HepG2 (cell line): ENCODE results near the gene PSMD4. TPM values are rescaled to one million over a fixed set of nuclear protein-coding genes. Genes with fewer than 3 reads are reported as not detected.
"Not testable (repeated sequence)": the region's sequence is repeated elsewhere in the genome, so short reads cannot be mapped to it uniquely, and the experiment has no call there.

ENCODE experiments used
- ATAC-seq: fragments of 200-7000 bp; cut with Tn5 transposase; 3 replicates; pipeline ENCODE4 v1.9.1; 2020; ENCODE audit warnings: mild to moderate bottlenecking, moderate library complexity
- BruUV-seq: library from RNA; stranded (reverse); fragments of 400-500 nt; replicated peaks from 2 replicates; lab custom pipeline; 2021; lab: Mats Ljungman, UMichigan
- CTCF ChIA-PET: fragments of 300-600 bp; formaldehyde crosslinking; extraction: SDS; loops from one replicate; lab custom pipeline; 2021; ENCODE audit warnings: low total read pairs, inconsistent platforms, low intra/inter-chr PET ratio; lab: Yijun Ruan, JAX
- POLR2A ChIA-PET: fragments of 350-600 bp; sonication (Branson Sonifier 250); formaldehyde crosslinking; loops from one replicate; lab custom pipeline; 2020; ENCODE audit warnings: antibody characterized with exemption, inconsistent platforms; lab: Yijun Ruan, JAX
- DNase-seq: peaks from one replicate; pipeline ENCODE4 v3.0.0-alpha.2; 2015; ENCODE audit warnings: low spot score
- FAIRE-seq: peaks from 3 replicates; lab custom pipeline; 2011; peaks lifted over from hg19 to GRCh38; lab: Jason Lieb, UNC
- H2AFZ ChIP-seq: one replicate; pipeline ENCODE4 v1.6.1; 2011; ENCODE audit warnings: low read length, inconsistent platforms
- H3K27ac ChIP-seq: fragments of 300-600 bp; 3 replicates; pipeline ENCODE4 v1.8.0; 2011; ENCODE audit warnings: mixed run types, mild to moderate bottlenecking, mixed read lengths, low read length, inconsistent platforms; ENCODE audit not compliant: insufficient read depth; ENCODE audit errors: extremely low read length
- H3K27me3 ChIP-seq, 2 experiments: fragments of 200-600 bp in 1 of 2; 2 replicates in 1 of 2; 3 replicates in 1 of 2; pipeline versions ENCODE4 v1.6.0 to v1.8.0; 2011; ENCODE audit warnings: low read length in 2 of 2, mild to moderate bottlenecking in 2 of 2, moderate library complexity in 2 of 2, inconsistent platforms in 1 of 2; ENCODE audit not compliant: insufficient read depth in 2 of 2, control insufficient read depth in 1 of 2
- H3K36me3 ChIP-seq, 2 experiments: fragments of 200-600 bp in 1 of 2; replicated peaks in 1 of 2; 2 replicates in 1 of 2; 3 replicates in 1 of 2; pipeline versions ENCODE4 v1.5.1 to v1.8.0; 2011; ENCODE audit warnings: low read length in 2 of 2, inconsistent platforms in 1 of 2; ENCODE audit not compliant: insufficient read depth in 2 of 2, control insufficient read depth in 1 of 2
- H3K4me1 ChIP-seq: 2 replicates; pipeline ENCODE4 v1.5.1; 2012; ENCODE audit warnings: low read length, inconsistent platforms; ENCODE audit not compliant: insufficient read depth
- H3K4me2 ChIP-seq: 2 replicates; pipeline ENCODE4 v1.6.0; 2011; ENCODE audit warnings: low read depth, low read length, inconsistent platforms
- H3K4me3 ChIP-seq, 3 experiments: fragments of 200-600 bp in 1 of 3; sonication (generic), shearing (Covaris generic) in 1 of 3; replicated peaks in 1 of 3; 2 replicates each; pipeline ENCODE4 v1.5.1; 2011 to 2016; ENCODE audit warnings: low read length in 3 of 3, inconsistent platforms in 2 of 3, low read depth in 2 of 3, mild to moderate bottlenecking in 2 of 3, control low read depth in 1 of 3, mixed read lengths in 1 of 3; ENCODE audit not compliant: insufficient read depth in 1 of 3
- H3K79me2 ChIP-seq: one replicate; pipeline ENCODE4 v1.6.1; 2011; ENCODE audit warnings: low read length, inconsistent platforms; ENCODE audit not compliant: insufficient read depth
- H3K9ac ChIP-seq: 2 replicates; pipeline ENCODE4 v1.6.0; 2011; ENCODE audit warnings: mild to moderate bottlenecking, low read depth, low read length, inconsistent platforms; ENCODE audit not compliant: insufficient read depth
- H3K9me3 ChIP-seq: 2 replicates; pipeline ENCODE4 v1.5.1; 2012; ENCODE audit warnings: mild to moderate bottlenecking, low read length
- H4K20me1 ChIP-seq: 2 replicates; pipeline ENCODE4 v1.6.0; 2011; ENCODE audit warnings: inconsistent platforms, mild to moderate bottlenecking, low read length, moderate library complexity; ENCODE audit not compliant: insufficient read depth
- CCAR2 ChIP-seq: fragments of 200-400 bp; formaldehyde crosslinking; optimal IDR thresholded peaks from 2 replicates; pipeline ENCODE3; 2018; ENCODE audit warnings: low read depth, mild to moderate bottlenecking, low read length, moderate library complexity
- CREM ChIP-seq, 2 experiments: sonication (generic) in 1 of 2; formaldehyde crosslinking in 1 of 2; IDR thresholded peaks; 2 replicates each; pipeline versions ENCODE4 v1.4.0 to v1.6.1; 2016 to 2020; ENCODE audit warnings: antibody characterized with exemption in 1 of 2, mild to moderate bottlenecking in 1 of 2, missing genetic modification reagents in 1 of 2
- GABPB1 ChIP-seq: IDR thresholded peaks from 2 replicates; pipeline ENCODE4 v1.6.1; 2016; ENCODE audit warnings: mild to moderate bottlenecking, missing genetic modification reagents, moderate library complexity, missing compliant biosample characterization
- GLI4 ChIP-seq: sonication (generic); formaldehyde crosslinking; IDR thresholded peaks from 2 replicates; pipeline ENCODE4 v1.5.1; 2020; ENCODE audit warnings: missing genetic modification reagents, mild to moderate bottlenecking, moderate library complexity, borderline replicate concordance
- NR2C2 ChIP-seq: sonication (generic); formaldehyde crosslinking; IDR thresholded peaks from 2 replicates; pipeline ENCODE4 v1.4.0; 2020; ENCODE audit warnings: missing genetic modification reagents, mild to moderate bottlenecking, moderate library complexity, borderline replicate concordance
- PRPF4 ChIP-seq: fragments of 200-400 bp; formaldehyde crosslinking; IDR thresholded peaks from 2 replicates; pipeline ENCODE4 v1.6.1; 2016; ENCODE audit warnings: low read length, low read depth; ENCODE audit not compliant: poor library complexity, severe bottlenecking
- RAD21 ChIP-seq: fragments of 450-650 bp; formaldehyde crosslinking; IDR thresholded peaks from 2 replicates; pipeline ENCODE4 v1.5.0; 2020; ENCODE audit warnings: mild to moderate bottlenecking
- RAD51 ChIP-seq: fragments of 450-650 bp; IDR thresholded peaks from 2 replicates; pipeline ENCODE4 v1.6.1; 2016; ENCODE audit warnings: borderline replicate concordance
- SMARCE1 ChIP-seq: fragments of 450-650 bp; IDR thresholded peaks from 2 replicates; pipeline ENCODE4 v1.6.1; 2017; ENCODE audit warnings: borderline replicate concordance
- TERF1 ChIP-seq: sonication (generic); formaldehyde crosslinking; IDR thresholded peaks from 2 replicates; pipeline ENCODE4 v1.8.0; 2022; ENCODE audit warnings: mild to moderate bottlenecking, missing genetic modification reagents, moderate library complexity
- ZBTB7B ChIP-seq: sonication (generic); formaldehyde crosslinking; IDR thresholded peaks from 2 replicates; pipeline ENCODE4 v1.4.0; 2020; ENCODE audit warnings: missing genetic modification reagents
- ZFP37 ChIP-seq: sonication (generic); formaldehyde crosslinking; IDR thresholded peaks from 2 replicates; pipeline ENCODE4 v1.4.0; 2020; ENCODE audit warnings: missing genetic modification reagents, borderline replicate concordance
- ZNF143 ChIP-seq: sonication (generic); formaldehyde crosslinking; IDR thresholded peaks from 2 replicates; pipeline ENCODE4 v1.4.0; 2020; ENCODE audit warnings: missing genetic modification reagents
- ZNF180 ChIP-seq: sonication (generic); formaldehyde crosslinking; IDR thresholded peaks from 2 replicates; pipeline ENCODE4 v1.4.0; 2020; ENCODE audit warnings: low read depth, missing genetic modification reagents, borderline replicate concordance
- ZNF24 ChIP-seq: fragments of 450-650 bp; IDR thresholded peaks from 2 replicates; pipeline ENCODE4 v1.6.1; 2017; ENCODE audit warnings: antibody characterized with exemption, mild to moderate bottlenecking
- ZNF749 ChIP-seq: sonication (generic); formaldehyde crosslinking; IDR thresholded peaks from 2 replicates; pipeline ENCODE4 v1.8.0; 2022; ENCODE audit warnings: mild to moderate bottlenecking, missing genetic modification reagents, moderate library complexity, borderline replicate concordance
- ZNF773 ChIP-seq: sonication (generic); formaldehyde crosslinking; IDR thresholded peaks from 2 replicates; pipeline ENCODE4 v1.4.0; 2020; ENCODE audit warnings: missing genetic modification reagents, borderline replicate concordance
- ZSCAN30 ChIP-seq: sonication (generic); formaldehyde crosslinking; IDR thresholded peaks from 2 replicates; pipeline ENCODE4 v1.5.0; 2020; ENCODE audit warnings: mild to moderate bottlenecking, missing genetic modification reagents
- WGBS: methylation state at CpG from one replicate; pipeline ENCODE4 v1.1.6; 2017; ENCODE audit warnings: low lambda C conversion rate; 5-methylcytosine and 5-hydroxymethylcytosine counted together
- in situ Hi-C: cut with HindIII; loops from 2 replicates; pipeline ENCODE4 v1.10.0; 2017; ENCODE audit warnings: low pct_unique_long_range_greater_than_20kb; ENCODE audit not compliant: extremely low pct_ligation_motif_present
- intact Hi-C: fragments of 100-400 bp; cut with micrococcal nuclease; formaldehyde crosslinking; loops from one replicate; pipeline ENCODE4 v1.10.0; 2022; ENCODE audit not compliant: unreplicated experiment
- polyA plus RNA-seq, 8 experiments: library from polyadenylated mRNA; depleted of rRNA in 3 of 8; stranded (reverse) in 7 of 8; unstranded in 1 of 8; fragments of >200 nt; fragmentation: Illumina TruSeq in 4 of 8; extraction: Trizol in 4 of 8; gene quantifications; 2 replicates each; pipeline versions ENCODE4 v1.2.1 to v1.2.3, GENCODE V29; 2011 to 2016; ENCODE audit warnings: low read depth in 4 of 8, missing spikeins in 1 of 8, mixed read lengths in 1 of 8; ENCODE audit not compliant: insufficient read depth in 1 of 8
- total RNA-seq, 5 experiments: library from RNA; depleted of rRNA; stranded (reverse); fragments of >200 nt; fragmentation: Illumina TruSeq; extraction: Trizol; gene quantifications; 2 replicates each; pipeline ENCODE4 v1.2.3, GENCODE V29; 2016; ENCODE audit warnings: low read depth in 1 of 5
- TF ChIP-seq, protein P1 (sequence below): sonication (generic); formaldehyde crosslinking; IDR thresholded peaks from 2 replicates; pipeline ENCODE4 v1.5.0; 2020; ENCODE audit warnings: mild to moderate bottlenecking, missing genetic modification reagents

PSMD4 gene
- total and polyA plus RNA-seq, 2 of the 13 experiments (the other 11 are each of a cell fraction or from before 2014, with no cell fraction given): 194 to 243 TPM

- Histone ChIP-seq H3K36me3 (no peaks in the 10 kb centered on the region), H3K9ac (no peak overlapping the region), H3K9me3 (no peaks in the 10 kb centered on the region), H3K4me1 (no peaks in the 10 kb centered on the region), H3K79me2 (no peaks in the 10 kb centered on the region), H3K27me3 (no peaks in the 10 kb centered on the region; a peak in 1 of 5 replicates), H3K4me3 (no peak overlapping the region), H3K4me2 (no peak overlapping the region), H3K27ac (no peak overlapping the region)
- FAIRE-seq: no peak
- no peak for DNase-seq
- 87% methylated on average over 3 of the region's 3 CpGs for WGBS
- in situ Hi-C loops: no loop called here
- CTCF ChIA-PET: no interaction called here
- no TSS peak for BruUV-seq
- TF ChIP-seq CCAR2: no peak
- TF ChIP-seq RAD51: no peak
- no peak for TF ChIP-seq ZNF24
- TF ChIP-seq ZNF773 (CRISPR knock-in tag): no peak
- no peak for TF ChIP-seq GLI4
- no peak for TF ChIP-seq PRPF4
- no peak for TF ChIP-seq ZNF143 (CRISPR knock-in tag)
- TF ChIP-seq CREM (IDR thresholded peaks at IDR 0.05): no peak
- TF ChIP-seq CREM (CRISPR knock-in tag; IDR thresholded peaks at IDR 0.05): no peak
- TF ChIP-seq ZNF749: no peak
- TF ChIP-seq ZBTB7B (CRISPR knock-in tag): no peak
- TF ChIP-seq, protein P1, sequence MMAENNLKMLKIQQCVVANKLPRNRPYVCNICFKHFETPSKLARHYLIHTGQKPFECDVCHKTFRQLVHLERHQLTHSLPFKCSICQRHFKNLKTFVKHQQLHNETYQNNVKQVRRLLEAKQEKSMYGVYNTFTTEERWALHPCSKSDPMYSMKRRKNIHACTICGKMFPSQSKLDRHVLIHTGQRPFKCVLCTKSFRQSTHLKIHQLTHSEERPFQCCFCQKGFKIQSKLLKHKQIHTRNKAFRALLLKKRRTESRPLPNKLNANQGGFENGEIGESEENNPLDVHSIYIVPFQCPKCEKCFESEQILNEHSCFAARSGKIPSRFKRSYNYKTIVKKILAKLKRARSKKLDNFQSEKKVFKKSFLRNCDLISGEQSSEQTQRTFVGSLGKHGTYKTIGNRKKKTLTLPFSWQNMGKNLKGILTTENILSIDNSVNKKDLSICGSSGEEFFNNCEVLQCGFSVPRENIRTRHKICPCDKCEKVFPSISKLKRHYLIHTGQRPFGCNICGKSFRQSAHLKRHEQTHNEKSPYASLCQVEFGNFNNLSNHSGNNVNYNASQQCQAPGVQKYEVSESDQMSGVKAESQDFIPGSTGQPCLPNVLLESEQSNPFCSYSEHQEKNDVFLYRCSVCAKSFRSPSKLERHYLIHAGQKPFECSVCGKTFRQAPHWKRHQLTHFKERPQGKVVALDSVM (CRISPR knock-in tag): no peak
- no peak for TF ChIP-seq RAD21 (CRISPR knock-in tag)
- no peak for TF ChIP-seq SMARCE1
- TF ChIP-seq ZNF180: no peak
- TF ChIP-seq TERF1: no peak
- no peak for TF ChIP-seq ZFP37 (CRISPR knock-in tag)
- no peak for TF ChIP-seq GABPB1 (CRISPR knock-in tag)
- TF ChIP-seq NR2C2 (CRISPR knock-in tag): no peak
- no peak for TF ChIP-seq ZSCAN30 (CRISPR knock-in tag)
- TF ChIP-seq, all 625 proteins: peak for 0
- no peak overlapping the region for H2AFZ ChIP-seq
- ATAC-seq: no peak
- intact Hi-C loops: no loop called here
- POLR2A ChIA-PET: interaction anchor here (1.8 kb wide), 1 partner anchor 20 kb away, joined by 7 read pairs; the partner anchor contains the start of gene PSMD4
- H4K20me1 ChIP-seq: no peaks in the 10 kb centered on the region
These were observed 19.5 kb downstream of the PSMD4 start for GRCh38 chr1:151273924-151274466.

GRCh38 chr1:151275341-151275740 is 20.8 kb downstream of the PSMD4 start:
- FAIRE-seq: not testable (repeated sequence)

More at GRCh38 chr1:151275341-151275740, 20.8 kb downstream of the PSMD4 start:
- intact Hi-C loops, H3K9me3 ChIP-seq, H3K27ac ChIP-seq, H4K20me1 ChIP-seq, H3K79me2 ChIP-seq, ATAC-seq, CTCF ChIA-PET, DNase-seq, BruUV-seq, POLR2A ChIA-PET, H3K4me2 ChIP-seq, H3K4me1 ChIP-seq, H3K9ac ChIP-seq, H3K27me3 ChIP-seq, in situ Hi-C loops, H3K36me3 ChIP-seq, H3K4me3 ChIP-seq, H2AFZ ChIP-seq: not testable (repeated sequence)
- 78% methylated on average over 5 of the region's 5 CpGs for WGBS
